DMS53 treated with DMSO at 0.1 percent for 48 hours (cell line): ENCODE data around the gene PAN3.
A peak's percentile ranks its signal among the peaks of the same experiment; 100 is the strongest.

Experiments used
- DNase-seq: peaks from one replicate; lab custom pipeline; 2025; ENCODE audit not compliant: unreplicated experiment; lab: John Stamatoyannopoulos, UW

Gene PAN3

DNA sequence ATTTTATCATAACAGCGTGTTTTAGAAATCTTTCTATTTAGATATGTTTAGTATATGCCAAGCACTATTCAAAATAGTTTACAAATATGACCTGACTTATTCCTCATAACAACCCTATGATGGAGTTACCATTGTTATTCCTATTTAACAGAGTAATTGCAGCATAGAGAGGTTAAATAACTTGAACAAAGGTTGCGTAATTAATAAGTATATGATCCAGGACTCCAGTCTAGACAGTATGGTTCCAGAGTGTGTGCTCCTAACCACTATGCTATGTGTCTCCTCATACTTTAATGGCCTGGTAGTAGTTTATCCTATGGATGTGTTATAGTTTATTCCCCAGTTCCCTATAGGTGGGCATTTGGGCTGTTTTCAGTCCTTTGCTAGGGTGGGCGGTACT, 145.3 kb downstream of the PAN3 start:
- no peak for DNase-seq

DNA sequence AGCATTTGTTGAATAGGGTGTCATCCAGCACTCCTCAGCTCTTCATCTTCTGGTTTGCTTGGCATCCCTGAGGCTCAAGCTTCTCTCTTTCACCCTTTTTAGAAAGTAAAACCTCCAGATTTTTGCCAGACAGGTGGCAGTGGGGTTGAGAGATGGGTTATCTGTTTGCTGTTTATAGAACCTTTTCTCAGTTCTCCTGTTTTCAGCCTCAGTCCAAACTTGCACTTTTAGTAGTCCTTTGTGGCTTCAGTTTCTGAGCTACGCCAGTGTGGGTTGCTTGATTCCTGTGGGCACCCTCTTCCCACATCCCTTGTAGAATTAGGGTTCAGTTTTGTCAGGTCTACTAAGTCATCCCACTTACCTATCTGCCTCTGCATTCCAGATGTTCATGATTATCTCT, 147.9 kb downstream of the PAN3 start:
- DNase-seq, result no peak

DNA sequence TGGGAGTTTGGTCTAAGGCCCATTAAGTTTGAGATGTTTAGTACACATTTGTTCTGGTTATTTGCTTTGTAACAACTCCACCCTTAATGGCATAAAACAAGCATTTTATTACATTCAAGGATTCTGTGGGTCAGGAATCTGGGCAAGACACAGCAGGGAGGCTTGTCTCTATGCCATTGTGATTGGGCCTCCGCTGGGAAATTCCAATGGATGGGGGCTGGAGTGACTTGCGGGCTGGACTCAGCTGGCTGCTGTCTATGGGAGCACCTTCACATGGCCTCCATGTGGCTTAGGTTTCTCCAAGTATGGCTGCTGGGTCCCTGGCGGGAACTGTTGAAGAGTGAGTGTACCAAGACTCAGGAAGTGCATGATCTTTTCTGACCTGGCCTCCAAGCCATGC, 159.0 kb downstream of the PAN3 start:
- no peak for DNase-seq

DNA sequence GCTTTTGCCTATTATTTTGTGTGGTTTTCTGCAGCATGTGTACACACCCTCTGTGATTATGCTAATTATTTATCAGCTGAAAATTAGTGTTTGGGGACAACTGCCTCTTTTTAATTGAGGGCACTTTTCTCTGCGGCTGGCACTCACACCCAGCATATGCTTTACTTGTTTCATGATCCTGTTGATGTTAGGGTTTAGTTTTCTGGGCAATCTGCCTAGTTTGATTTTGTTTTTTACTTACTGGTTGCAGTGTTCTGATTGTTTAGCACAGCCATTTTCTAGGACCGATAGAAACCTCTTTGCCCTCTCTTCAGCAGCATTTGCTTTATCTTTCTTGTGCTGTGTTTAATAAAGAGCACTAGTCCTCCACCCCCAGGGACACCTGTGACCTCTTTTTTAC, 161.6 kb downstream of the PAN3 start:
- DNase-seq, result no peak

DNA sequence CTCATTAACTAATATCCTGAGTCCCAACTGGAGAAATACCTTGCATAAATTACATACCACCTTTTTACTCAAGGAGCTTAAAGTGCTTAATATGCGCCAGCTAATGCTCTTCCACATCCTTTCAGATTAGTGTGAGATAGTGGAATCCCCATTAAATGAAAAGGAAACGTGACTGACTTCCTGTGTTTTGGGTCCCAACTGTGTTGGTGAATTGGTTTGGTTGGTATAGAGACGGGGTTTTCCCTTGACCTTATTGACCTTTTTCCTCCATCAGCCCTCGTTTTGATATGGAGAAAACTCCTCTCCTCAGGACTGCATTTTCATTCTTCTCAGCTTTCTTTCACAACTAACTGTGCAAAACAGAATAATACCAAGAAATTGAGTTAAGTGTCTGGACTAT, 163.5 kb downstream of the PAN3 start:
- DNase-seq, result no peak

DNA sequence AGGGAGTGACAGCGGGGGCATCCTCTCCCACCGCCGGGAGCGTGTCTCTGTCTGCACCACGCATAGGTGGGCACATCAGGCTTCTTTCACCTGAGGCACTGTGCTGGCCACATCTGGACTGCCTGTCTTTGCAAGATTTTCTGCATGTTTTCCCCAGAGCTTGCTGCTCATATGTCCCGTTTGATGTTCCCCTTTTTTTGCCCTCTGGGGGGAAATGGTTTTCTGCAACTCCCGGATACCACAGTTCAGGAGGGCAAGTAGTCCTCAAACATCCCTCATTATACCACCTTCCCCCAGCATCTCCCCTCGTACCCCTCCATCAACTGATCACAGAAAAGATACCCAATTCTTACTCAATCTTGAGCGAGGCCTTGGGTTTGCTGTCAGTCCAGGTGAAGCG, 168.0 kb downstream of the PAN3 start:
- no peak for DNase-seq

DNA sequence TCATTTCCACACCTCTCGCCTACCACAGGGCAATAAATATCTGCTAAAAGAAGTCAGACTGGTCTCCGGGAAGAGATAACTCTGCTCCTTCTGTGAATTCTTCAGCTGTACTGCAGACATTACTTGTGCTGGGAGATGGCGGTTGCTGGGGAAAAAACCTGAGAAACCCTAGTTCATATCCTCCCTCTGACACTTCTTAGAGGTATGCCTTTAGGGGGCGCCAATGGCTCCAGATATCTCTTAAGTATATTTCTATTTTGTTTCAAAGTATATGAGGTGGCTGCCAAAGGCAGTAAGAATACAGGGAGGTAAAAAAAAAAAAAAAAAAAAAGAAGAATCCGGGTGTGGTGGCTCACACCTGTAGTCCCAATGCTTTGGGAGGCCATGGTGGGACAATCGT, 175.2 kb downstream of the PAN3 start:
- DNase-seq, result no peak

DNA sequence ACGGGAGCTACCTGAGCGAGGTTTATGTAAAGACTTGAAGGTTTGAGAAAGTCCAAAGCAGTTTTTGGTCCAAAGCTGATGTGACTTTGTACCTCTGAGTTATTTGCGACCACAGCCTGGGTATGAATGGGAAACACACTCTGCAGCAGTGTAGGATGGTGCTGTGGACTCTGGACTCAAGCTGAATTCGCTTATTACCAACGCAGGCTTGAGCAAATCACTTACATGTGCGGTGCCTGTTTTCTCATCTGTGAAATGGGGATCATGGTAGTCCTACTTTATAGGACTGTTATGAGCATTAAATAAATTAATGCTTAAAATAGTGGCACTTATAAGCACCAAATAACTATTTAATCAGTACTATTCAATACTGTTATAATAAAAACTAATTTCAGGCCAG, 176.5 kb downstream of the PAN3 start:
- no peak for DNase-seq

DNA sequence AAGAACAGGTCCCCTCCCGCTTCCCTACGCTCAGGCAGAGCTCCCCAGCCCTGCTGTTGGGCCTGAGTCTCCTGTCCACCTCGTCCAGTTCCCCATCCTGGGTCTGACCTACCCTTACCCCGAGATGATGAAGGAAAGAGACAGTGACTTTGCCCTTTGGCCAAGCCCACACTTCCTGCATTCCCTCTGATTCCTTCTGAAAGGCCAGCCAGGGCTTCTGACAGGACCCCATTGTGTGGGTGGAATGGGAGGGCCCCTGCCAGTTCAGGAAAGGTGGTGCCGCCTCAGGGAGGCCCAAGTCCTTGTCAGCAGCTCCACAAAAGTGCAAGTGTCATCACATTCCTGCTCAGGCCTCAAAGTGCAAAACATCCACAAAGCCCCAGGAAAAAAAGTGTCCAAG, 177.8 kb downstream of the PAN3 start:
- DNase-seq, result no peak

DNA sequence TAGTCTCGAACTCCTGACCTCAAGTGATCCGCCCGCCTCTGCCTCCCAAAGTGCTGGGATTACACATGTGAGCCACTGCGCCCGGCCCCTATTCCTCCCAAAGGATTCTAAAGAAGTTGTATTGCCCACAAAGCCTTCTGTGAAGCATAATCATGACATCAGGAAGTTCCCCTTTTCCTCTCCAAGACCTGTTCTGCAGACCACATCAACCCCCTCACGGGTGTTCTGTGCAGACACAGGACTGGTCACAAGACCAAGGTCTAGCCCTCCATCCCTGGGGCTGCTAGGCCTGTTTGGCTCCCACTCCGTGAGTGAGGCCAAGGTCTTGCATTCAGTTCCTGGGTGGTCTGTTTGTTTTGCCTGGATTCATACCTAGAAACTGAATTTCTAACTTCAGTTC, 178.5 kb downstream of the PAN3 start:
- DNase-seq, result no peak

DNA sequence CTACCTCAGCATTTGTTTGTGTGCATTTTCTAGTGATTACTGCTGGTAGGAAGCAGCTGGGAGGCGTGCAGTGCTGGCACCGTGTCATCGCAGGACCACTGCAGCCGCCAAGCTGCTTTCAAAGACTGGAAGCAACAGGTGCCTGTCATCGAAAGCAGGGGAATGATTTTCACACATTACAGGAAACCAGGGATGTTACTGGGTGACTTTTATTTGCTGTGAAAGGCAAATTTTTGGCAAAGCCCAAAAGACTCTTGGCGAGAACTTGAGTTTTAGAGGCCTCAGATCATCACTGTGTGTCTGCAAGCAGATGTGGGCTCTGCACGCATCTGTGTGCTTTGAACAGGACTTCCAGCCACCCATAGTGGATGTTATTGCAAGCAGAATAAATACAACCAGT, 180.2 kb downstream of the PAN3 start:
- no peak for DNase-seq

DNA sequence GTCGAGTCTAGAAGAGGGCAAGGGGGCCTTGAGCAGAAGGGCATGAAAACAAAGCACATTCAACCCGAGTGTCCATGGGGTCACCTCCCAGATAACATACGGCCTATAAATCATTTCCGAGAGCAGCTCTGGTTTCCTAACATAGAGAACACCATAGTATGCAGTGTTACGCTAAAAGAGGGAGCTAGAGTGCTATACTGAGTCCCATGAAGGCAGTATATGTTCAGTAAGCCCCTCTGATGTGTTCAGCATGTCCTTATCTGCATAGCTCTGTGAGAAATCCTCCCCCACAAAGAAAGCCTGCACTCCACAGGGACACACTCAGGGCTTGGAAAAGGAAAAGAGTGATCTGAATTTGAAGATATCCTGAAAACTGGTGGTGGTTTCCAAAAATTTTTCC, 181.2 kb downstream of the PAN3 start:
- DNase-seq, result no peak

DNA sequence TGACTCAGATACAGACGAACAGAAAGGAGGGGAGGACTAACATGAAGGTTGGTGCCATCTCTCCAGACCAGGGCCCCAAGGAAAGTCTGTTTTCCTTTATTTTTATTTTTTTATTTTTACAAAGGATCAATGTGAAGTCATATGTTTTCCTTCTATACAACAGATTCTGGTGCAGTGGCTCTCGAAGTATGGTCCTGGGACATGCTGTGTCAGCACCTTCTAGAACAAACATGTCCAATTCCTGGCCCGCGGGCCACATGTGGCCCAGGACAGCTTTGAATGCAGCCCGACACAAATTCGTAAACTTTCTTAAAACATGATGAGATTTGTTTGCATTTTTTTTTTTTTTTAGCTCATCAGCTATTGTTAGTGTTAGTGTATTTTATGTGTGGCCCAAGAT, 181.9 kb downstream of the PAN3 start:
- no peak for DNase-seq

DNA sequence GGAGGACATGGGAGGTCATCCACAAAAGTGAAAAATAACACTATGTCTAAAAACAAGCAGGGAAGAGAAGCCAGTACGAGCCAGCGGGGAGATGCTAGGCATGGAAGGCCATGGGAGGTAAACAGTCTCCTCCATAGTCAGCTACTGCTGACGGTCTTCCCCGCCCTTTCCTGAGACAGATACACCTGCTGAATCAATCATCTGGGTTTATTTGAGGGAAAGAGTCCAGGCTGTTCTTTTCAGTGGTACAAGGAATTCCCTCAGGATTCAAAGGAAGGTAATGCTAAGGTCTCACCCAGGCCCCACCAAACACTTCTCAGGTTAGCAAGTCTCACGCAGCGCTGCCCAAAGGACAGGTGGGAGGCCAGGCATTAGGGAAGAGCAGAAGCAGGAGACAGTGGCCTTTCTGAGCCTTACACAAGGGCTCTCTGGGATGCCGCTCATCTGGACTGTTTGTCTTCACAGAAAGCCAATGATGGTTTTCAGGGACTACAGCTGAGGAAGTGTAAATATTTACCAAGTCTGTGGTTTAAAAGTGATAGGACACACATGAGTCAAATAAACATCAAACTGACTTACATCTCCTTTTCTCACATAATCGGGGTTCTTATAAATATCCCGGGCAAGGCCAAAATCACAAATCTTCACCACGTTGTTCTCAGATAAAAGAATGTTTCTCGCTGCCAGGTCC, 182.7 kb downstream of the PAN3 start:
- peak; percentile 77 for DNase-seq

DNA sequence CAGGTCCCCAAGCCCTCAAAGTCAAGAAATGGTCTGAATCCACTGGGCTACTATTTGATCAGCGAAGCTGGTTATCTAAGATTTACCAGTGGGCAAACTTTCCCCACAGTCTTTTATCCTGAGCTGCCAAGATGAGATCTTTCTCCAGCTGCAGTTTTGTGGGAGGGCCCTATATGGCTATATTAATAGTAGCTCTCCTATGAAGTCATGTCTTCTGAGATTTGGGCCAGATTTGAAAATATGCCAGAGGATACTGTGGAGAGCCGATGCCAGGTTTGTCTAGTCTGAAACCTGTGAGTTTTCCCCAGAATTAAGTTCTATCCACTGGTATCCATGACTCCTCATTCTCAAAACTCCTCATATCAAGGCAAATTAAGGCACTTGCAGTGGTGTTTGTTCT, 183.4 kb downstream of the PAN3 start:
- no peak for DNase-seq

DNA sequence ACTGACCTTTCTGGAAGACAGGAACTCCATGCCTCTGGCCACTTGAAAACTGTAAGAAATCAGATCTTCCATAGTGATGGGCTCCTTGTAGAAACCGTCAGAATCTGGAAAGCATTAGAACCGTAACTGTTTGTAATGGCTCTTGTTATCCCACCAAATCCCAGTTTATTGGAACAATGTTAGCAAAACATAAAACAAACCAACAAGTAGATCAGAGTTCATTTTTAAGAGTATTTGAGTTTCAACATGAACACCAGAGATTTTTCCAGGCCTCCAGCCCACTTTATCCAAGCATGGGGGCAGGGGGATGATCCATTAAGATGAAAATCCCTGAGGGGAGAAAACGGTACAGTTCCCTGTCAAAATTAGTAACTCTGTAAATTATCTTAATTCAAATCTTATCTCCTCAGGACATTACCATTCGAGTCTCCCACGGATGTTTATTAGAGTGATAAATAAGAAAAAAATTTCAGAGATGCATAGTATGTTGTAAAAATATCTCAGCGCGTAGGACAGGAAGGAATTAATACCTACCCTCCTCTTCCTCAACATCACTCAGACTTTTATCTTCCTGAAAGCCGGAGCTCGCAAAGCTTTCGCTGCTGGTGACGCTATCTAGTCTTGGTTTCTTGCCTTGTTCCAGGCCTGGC, 184.0 kb downstream of the PAN3 start:
- no peak for DNase-seq

DNA sequence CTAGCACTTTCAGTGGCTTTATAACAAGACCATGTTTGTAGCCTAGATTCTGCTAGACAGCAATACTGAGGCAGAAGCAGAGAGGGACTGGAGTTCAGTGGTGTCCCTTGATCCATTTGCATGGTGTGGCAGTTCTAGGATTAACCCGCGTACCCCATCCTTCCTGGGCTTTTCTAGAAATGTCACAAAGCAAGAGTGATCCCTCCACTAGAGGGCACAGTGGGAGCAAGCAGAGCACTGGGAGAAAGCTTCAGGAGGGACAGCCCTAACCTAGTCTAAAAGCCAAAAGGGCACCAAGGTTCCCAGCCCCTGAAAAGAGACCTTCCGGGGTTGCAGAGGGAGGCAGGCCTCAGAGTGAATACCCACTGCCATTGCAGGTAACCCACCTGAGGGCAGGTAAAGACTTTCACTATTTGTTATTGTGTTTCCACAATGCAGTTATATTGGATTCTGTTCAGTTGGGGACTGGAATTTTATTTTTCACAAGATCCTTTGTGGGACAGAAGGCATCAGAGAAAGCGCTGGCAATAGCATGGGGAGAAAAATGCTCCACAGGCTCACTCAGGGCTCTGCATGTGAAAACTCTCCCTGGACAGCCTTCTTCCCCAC, 185.9 kb downstream of the PAN3 start:
- DNase-seq, result peak; percentile 56

DNA sequence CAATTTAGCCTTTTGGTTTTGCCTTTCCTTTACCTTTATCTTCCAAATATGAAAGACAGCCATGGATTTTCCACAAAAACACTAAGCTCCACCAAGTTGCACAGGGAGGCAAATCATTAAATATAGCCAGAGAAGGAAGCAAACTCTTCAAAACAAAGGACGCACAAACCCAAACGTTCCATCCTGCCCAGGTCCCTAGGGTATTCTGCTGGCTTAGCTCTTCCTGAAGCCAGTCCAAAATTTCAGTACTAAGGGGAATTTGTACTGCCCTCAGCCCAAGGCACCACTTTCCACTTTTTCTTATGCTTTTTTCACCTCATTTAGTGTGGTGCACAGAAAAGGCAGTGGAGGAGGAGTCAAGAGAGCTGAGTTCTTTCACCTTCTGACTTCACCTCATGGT, 186.7 kb downstream of the PAN3 start:
- DNase-seq, result no peak

DNA sequence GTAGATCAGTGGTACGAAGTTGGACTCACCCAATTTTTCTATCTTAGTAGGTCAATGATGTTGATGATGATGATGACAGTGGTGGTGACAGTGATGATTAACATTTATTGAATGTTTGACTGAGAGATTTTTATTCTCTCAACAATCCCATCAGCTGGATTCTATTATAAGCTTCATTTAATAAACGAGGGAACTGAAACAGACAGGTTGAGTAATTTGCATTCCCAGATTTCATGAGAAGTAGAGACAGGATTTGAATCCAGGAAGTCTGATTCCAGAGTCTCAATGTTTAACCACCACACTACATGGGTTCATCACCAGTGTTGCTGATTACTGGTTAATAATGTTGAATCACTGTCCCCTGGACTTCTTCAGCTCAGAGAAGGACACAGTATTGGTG, 187.7 kb downstream of the PAN3 start:
- no peak for DNase-seq

DNA sequence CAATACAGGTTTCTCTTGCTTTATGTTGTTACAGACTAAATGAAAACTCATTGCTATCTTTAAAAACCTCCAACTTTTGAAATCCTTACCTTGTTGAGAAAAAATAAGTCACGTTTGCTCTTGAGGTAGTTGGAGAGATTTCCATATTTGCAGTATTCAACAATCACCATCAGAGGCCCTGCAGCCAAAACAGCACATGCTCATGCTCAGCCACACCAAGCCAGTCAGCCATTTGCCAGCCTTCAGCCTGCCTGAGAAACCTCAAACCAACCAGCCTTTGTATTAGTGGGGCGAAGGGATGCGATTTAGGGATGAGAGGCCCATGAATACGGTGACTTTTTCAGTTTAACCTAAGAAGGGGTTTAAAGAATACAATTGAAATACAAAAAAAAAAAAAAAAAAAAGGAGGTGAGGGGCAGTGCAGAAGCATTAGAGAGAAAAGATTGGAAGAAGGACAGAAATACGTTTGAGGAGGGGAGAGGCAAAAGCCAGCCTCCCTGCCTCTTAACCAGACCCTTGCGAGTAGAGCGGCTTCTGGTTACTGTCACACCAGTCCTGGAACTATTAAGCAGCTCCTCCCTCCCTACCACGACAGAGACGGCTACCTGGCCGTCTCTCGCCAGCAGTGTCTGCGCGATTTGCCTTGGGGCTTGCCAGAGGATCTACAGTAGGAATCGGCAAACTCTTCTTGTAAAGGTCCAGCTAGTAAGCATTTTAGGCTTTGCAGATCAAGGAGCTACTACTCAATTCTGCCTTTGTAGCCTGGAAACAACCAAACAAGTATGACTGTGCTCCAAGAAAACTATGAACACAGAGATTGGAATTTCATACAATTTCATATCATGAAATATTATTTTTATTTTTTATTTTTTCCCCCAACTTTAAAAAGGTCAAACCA, 189.3 kb downstream of the PAN3 start:
- no peak for DNase-seq

DNA sequence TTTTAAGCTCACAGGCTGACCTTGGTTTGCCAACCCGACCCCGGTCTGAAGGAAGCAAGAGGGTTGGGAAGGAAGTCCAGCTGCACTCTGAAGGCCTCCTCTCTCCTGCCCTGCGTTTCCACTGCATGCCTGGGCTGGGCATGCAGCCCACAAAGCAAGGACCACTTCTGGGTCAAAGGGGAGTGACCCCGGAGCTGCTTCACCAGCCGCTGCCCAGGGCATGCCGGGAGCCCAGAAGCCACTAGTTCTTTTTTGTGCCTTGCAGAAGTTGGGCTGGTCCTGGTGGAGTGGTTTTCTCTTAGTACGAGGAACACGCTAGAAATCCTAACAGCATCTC, 189.9 kb downstream of the PAN3 start:
- DNase-seq, result no peak
